Endothelial cell of umbilical vein (primary cell): ENCODE measurements around the gene PRKD1. TPM values are rescaled to one million over a fixed set of nuclear protein-coding genes. Genes with fewer than 3 reads are reported as not detected.

ENCODE experiments used
- BruUV-seq: library from RNA; stranded (reverse); fragments of 400-500 nt; replicated peaks from 2 replicates; lab custom pipeline; 2021; lab: Mats Ljungman, UMichigan
- CTCF ChIA-PET: fragments of 300-600, 350-600 bp; sonication (Branson Sonifier 250); formaldehyde crosslinking; loops from one replicate; lab custom pipeline; 2021; ENCODE audit warnings: antibody characterized with exemption, inconsistent platforms; lab: Charles Lee
- POLR2A ChIA-PET: fragments of 300-600, 350-600 bp; sonication (Branson Sonifier 250); formaldehyde crosslinking; loops from one replicate; lab custom pipeline; 2021; ENCODE audit warnings: antibody characterized with exemption, inconsistent platforms; lab: Charles Lee
- DNase-seq: peaks from one replicate; pipeline ENCODE4 v3.0.0-alpha.2; 2011; ENCODE audit warnings: low read depth, low spot score
- FAIRE-seq: peaks from 2 replicates; lab custom pipeline; 2011; peaks lifted over from hg19 to GRCh38; lab: Jason Lieb, UNC
- H2AFZ ChIP-seq: 2 replicates; pipeline ENCODE4 v1.6.0; 2012; ENCODE audit warnings: low read depth, low read length, control low read depth, inconsistent platforms
- H3K27ac ChIP-seq: 2 replicates; pipeline ENCODE4 v1.5.1; 2011; ENCODE audit warnings: low read depth, mild to moderate bottlenecking, control low read depth, low read length, moderate library complexity; ENCODE audit not compliant: insufficient read depth
- H3K27me3 ChIP-seq, 2 experiments: 2 replicates each; pipeline versions ENCODE4 v1.6.0 to v1.6.1; 2011; ENCODE audit warnings: low read length in 2 of 2, mixed read lengths in 1 of 2; ENCODE audit not compliant: control insufficient read depth in 2 of 2, insufficient read depth in 2 of 2
- H3K36me3 ChIP-seq, 2 experiments: 2 replicates in 1 of 2; 3 replicates in 1 of 2; pipeline ENCODE4 v1.5.1; 2011; ENCODE audit warnings: low read length in 2 of 2, mild to moderate bottlenecking in 1 of 2, moderate library complexity in 1 of 2; ENCODE audit not compliant: control insufficient read depth in 2 of 2, insufficient read depth in 2 of 2; ENCODE audit errors: extremely low read depth in 1 of 2
- H3K4me1 ChIP-seq: 3 replicates; pipeline ENCODE4 v1.5.1; 2011; ENCODE audit warnings: mild to moderate bottlenecking, low read length; ENCODE audit not compliant: control insufficient read depth, insufficient read depth; ENCODE audit errors: extremely low read depth
- H3K4me2 ChIP-seq: 2 replicates; pipeline ENCODE4 v1.6.1; 2011; ENCODE audit warnings: low read length, control low read depth, mixed read lengths; ENCODE audit not compliant: insufficient read depth
- H3K4me3 ChIP-seq, 3 experiments: fragments of 200-600 bp in 1 of 3; sonication (generic), shearing (Covaris generic) in 1 of 3; replicated peaks in 1 of 3; 2 replicates each; pipeline ENCODE4 v1.5.1; 2011 to 2016; ENCODE audit warnings: control low read depth in 3 of 3, low read length in 3 of 3, mild to moderate bottlenecking in 2 of 3, inconsistent platforms in 1 of 3, low read depth in 1 of 3, moderate library complexity in 1 of 3; ENCODE audit not compliant: insufficient read depth in 1 of 3
- H3K79me2 ChIP-seq: 2 replicates; pipeline ENCODE4 v1.6.0; 2012; ENCODE audit warnings: low read length, inconsistent platforms; ENCODE audit not compliant: control insufficient read depth, insufficient read depth
- H3K9ac ChIP-seq: replicated peaks from 2 replicates; pipeline ENCODE3; 2011; ENCODE audit warnings: low read length, control low read depth; ENCODE audit not compliant: insufficient read depth; ENCODE audit errors: extremely low read depth
- H3K9me1 ChIP-seq: replicated peaks from 3 replicates; pipeline ENCODE4 v1.6.0; 2011; ENCODE audit warnings: mild to moderate bottlenecking, low read length; ENCODE audit not compliant: control insufficient read depth, insufficient read depth; ENCODE audit errors: extremely low read depth
- H3K9me3 ChIP-seq: replicated peaks from 2 replicates; pipeline ENCODE4 v1.5.1; 2012; ENCODE audit warnings: low read length, inconsistent platforms; ENCODE audit not compliant: control insufficient read depth, insufficient read depth
- H4K20me1 ChIP-seq: replicated peaks from 2 replicates; pipeline ENCODE3; 2011; ENCODE audit warnings: mild to moderate bottlenecking, low read length; ENCODE audit not compliant: control insufficient read depth, insufficient read depth; ENCODE audit errors: extremely low read depth
- EZH2 ChIP-seq: IDR thresholded peaks from 2 replicates; pipeline ENCODE4 v1.6.1; 2012; ENCODE audit warnings: borderline replicate concordance, low read depth, mild to moderate bottlenecking, moderate library complexity, low read length, inconsistent platforms; ENCODE audit not compliant: severe bottlenecking
- FOS ChIP-seq: IDR thresholded peaks from 2 replicates; pipeline ENCODE4 v1.6.1; 2011; ENCODE audit warnings: mild to moderate bottlenecking, low read length, moderate library complexity, borderline replicate concordance; ENCODE audit not compliant: insufficient read depth
- GATA2 ChIP-seq: IDR thresholded peaks from 2 replicates; pipeline ENCODE4 v1.7.0; 2011; ENCODE audit warnings: low read depth, mild to moderate bottlenecking, moderate library complexity, mixed read lengths, low read length; ENCODE audit not compliant: insufficient read length, insufficient read depth
- JUN ChIP-seq: IDR thresholded peaks from 2 replicates; pipeline ENCODE4 v1.6.1; 2011; ENCODE audit warnings: borderline replicate concordance, low read depth; ENCODE audit not compliant: insufficient read length, insufficient read depth
- MYC ChIP-seq: IDR thresholded peaks from one replicate; pipeline ENCODE4 v1.6.1; 2011; ENCODE audit warnings: mild to moderate bottlenecking, low read depth, low read length
- POLR2A ChIP-seq: IDR thresholded peaks from 2 replicates; pipeline ENCODE4 v1.6.1; 2012; ENCODE audit warnings: low read depth, mild to moderate bottlenecking, control low read depth, low read length
- POLR2AphosphoS5 ChIP-seq: IDR thresholded peaks from 2 replicates; pipeline ENCODE4 v1.6.1; 2012; ENCODE audit warnings: low read depth, mild to moderate bottlenecking, control low read depth, low read length, moderate library complexity; ENCODE audit not compliant: insufficient read depth
- dilution Hi-C: fragments of 300-500 bp; cut with MboI; formaldehyde crosslinking; loops from one replicate; pipeline ENCODE4 v1.15.0; 2019; ENCODE audit warnings: low sequenced_read_pairs; ENCODE audit not compliant: extremely low pct_ligation_motif_present
- intact Hi-C: fragments of 100-400 bp; cut with micrococcal nuclease; formaldehyde crosslinking; loops from one replicate; pipeline ENCODE4 v1.10.0; 2022
- polyA plus RNA-seq, 4 experiments: library from polyadenylated mRNA; depleted of rRNA in 3 of 4; stranded (reverse) in 3 of 4; unstranded in 1 of 4; fragments of >200 nt; gene quantifications; 2 replicates each; pipeline versions ENCODE4 v1.2.1 to v1.2.3, GENCODE V29; 2011 to 2012; ENCODE audit warnings: missing spikeins in 1 of 4
- total RNA-seq: library from RNA; stranded (reverse); gene quantifications from 2 replicates; pipeline ENCODE4 v1.2.3, GENCODE V29; 2021
- TF ChIP-seq, protein P1 (sequence below), 2 donors: IDR thresholded peaks; 1 replicate in 1 of 2; 2 replicates in 1 of 2; pipeline ENCODE4 v1.5.1; 2011; ENCODE audit warnings: low read length in 2 of 2, mild to moderate bottlenecking in 2 of 2, moderate library complexity in 2 of 2, control low read depth in 1 of 2, inconsistent platforms in 1 of 2, low read depth in 1 of 2; ENCODE audit not compliant: insufficient read depth in 1 of 2; ENCODE audit errors: extremely low read depth in 1 of 2
- TF ChIP-seq, protein P2 (sequence below): IDR thresholded peaks from 2 replicates; pipeline ENCODE4 v1.6.1; 2011; ENCODE audit not compliant: insufficient read depth, insufficient read length

PRKD1 gene
- total and polyA plus RNA-seq, 2 donors (not counting 3 experiments of a cell fraction or from before 2014, with no cell fraction given) = 3.9 to 10.9 TPM

DNA sequence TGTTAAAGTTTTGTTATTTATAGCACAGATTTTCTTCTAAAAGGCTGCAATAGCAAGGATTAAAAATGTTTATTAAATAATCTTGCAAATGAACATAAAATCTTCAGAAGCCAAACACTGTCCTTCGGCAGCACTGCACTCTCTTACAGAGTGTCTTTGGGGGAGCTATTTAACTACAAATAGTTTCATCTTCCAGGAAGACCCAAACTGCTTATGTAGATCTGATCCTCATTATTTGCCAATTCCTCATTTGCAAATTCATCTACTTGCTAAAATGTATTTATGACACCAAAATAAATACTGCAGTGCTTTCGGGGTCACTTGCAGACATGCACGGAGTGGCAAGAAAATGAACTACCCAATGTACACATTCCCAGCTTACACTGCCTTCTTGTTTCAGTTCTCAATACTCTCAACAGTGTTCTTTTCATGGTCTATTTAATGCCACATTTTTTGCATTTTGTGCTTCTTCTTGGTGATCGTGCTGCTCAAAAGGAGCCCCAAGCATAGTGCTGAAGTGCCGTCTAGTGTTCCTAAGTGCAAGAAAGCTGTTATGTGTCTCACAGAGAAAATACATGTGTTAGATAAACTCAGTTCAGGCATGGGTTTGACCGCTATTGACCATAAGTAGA, 128.1 kb downstream of the PRKD1 start:
- Histone ChIP-seq H3K9me3 (no peaks in the 10 kb centered on the region), H3K79me2 (no peaks in the 10 kb centered on the region), H4K20me1 (no peaks in the 10 kb centered on the region), H3K27me3 (no peaks in the 10 kb centered on the region), H3K9me1 (no peaks in the 10 kb centered on the region), H3K4me1 (no peaks in the 10 kb centered on the region), H3K4me3 (no peak overlapping the region), H3K27ac (no peak overlapping the region), H3K9ac (no peak overlapping the region), H2AFZ (no peak overlapping the region), H3K36me3 (no peaks in the 10 kb centered on the region), H3K4me2 (no peak overlapping the region)
- POLR2A ChIA-PET = no interaction called here
- no peak for TF ChIP-seq GATA2
- no peak for TF ChIP-seq EZH2
- TF ChIP-seq, protein P1, sequence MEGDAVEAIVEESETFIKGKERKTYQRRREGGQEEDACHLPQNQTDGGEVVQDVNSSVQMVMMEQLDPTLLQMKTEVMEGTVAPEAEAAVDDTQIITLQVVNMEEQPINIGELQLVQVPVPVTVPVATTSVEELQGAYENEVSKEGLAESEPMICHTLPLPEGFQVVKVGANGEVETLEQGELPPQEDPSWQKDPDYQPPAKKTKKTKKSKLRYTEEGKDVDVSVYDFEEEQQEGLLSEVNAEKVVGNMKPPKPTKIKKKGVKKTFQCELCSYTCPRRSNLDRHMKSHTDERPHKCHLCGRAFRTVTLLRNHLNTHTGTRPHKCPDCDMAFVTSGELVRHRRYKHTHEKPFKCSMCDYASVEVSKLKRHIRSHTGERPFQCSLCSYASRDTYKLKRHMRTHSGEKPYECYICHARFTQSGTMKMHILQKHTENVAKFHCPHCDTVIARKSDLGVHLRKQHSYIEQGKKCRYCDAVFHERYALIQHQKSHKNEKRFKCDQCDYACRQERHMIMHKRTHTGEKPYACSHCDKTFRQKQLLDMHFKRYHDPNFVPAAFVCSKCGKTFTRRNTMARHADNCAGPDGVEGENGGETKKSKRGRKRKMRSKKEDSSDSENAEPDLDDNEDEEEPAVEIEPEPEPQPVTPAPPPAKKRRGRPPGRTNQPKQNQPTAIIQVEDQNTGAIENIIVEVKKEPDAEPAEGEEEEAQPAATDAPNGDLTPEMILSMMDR (IDR thresholded peaks at IDR 0.05; ENCODE audit: extremely low read depth in 1 of 2, insufficient read depth in 1 of 2, low read depth in 1 of 2, low read length in 2 of 2) = no peak
- TF ChIP-seq FOS = no peak
- TF ChIP-seq, protein P2, sequence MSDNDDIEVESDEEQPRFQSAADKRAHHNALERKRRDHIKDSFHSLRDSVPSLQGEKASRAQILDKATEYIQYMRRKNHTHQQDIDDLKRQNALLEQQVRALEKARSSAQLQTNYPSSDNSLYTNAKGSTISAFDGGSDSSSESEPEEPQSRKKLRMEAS = no peak
- no peak for TF ChIP-seq MYC
- TF ChIP-seq JUN = no peak
- TF ChIP-seq POLR2AphosphoS5 = no peak
- no peak for TF ChIP-seq POLR2A
- FAIRE-seq (no peak), DNase-seq (no peak)
- CTCF ChIA-PET = interaction anchor here (1.4 kb wide), 1 partner anchor 12 kb away, joined by 8 read pairs; no protein-coding TSS in a partner anchor
- dilution Hi-C loops = no loop called here
- intact Hi-C loops = no loop called here
- BruUV-seq = no TSS peak
